CD4-positive, alpha-beta T cell treated with Interleukin-6 at 100 ng/mL for 8 hours (primary cell): ENCODE data around the gene ATRN.

Source experiments
- DNase-seq: peaks from one replicate; pipeline ENCODE4 v3.0.0-alpha.2; 2020; ENCODE audit warnings: mixed read lengths, low spot score

The ATRN gene

GRCh38 chr20:3628502-3629314, 157.9 kb downstream of the ATRN start:
- no peak for DNase-seq

GRCh38 chr20:3629893-3630292, 159.1 kb downstream of the ATRN start:
- DNase-seq, result no peak

DNA sequence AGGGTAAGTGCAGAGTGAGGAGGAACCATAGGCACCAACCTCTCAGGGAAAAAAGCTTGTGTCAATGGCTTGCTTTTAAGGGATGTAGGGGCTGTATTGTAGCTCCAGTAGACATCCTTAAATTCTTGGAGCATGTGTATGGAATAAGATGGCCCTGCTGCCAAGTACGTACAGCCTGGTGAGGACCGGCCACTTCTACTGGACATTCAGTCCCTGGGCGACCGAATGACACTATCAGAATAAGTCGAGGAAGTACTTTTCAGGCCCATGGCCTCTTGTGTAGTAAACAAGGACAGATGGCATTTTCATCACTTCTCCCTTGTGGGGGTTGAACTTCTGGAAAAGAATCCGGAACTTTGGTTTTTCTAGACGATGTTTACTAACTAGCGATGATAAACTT, 159.6 kb downstream of the ATRN start:
- DNase-seq, result no peak

DNA sequence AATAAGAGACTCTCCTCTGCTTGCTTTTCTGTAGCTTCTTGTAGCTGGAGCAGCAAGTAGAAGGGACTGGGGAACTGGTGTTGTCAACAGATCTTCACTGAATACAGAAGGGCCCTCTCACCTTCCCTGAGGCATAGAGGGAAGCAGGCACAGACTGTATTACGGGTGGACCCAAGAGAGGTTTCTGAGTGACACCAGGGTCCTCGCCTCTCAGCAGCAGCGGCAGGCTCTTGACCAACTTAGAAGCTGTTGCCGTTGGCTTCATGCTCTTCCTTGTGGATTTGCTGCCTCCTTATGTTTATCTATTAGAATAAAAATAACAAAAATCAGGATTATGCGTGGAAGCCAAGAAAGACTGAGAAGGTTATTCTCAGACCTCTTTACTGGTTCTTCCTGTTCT, 160.7 kb downstream of the ATRN start:
- no peak for DNase-seq

DNA sequence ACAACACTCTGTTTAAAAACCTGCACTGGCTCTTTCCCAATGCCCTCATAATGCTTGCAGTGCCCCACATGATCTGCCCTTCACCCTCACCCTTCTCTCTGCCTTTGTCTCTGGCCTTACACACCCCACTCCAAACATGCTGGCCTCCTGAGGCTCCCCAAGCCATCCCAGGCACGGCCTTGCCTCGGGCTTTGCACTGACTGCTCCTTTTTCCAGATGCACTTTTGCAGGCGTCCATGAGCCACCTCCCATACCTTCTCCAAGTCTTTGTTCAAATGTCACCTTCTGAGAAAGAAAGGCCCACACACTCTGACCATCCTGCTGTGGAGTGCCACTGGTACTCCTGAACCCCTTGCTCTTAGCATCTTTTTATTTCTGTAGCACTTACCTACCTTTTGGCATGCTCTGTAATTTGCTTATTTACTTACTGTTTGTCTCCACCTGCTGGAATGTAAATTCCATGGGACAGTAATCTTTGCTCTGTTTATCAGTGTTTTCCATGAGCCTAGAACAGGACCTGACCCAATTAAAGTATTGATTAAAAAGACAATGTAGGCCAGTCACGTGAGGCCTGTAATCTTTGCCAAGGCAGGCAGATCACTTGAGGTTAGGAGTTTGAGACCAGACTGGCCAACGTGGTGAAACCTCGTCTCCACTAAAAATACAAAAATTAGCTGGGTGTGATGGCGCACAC, 161.6 kb downstream of the ATRN start:
- no peak for DNase-seq

DNA sequence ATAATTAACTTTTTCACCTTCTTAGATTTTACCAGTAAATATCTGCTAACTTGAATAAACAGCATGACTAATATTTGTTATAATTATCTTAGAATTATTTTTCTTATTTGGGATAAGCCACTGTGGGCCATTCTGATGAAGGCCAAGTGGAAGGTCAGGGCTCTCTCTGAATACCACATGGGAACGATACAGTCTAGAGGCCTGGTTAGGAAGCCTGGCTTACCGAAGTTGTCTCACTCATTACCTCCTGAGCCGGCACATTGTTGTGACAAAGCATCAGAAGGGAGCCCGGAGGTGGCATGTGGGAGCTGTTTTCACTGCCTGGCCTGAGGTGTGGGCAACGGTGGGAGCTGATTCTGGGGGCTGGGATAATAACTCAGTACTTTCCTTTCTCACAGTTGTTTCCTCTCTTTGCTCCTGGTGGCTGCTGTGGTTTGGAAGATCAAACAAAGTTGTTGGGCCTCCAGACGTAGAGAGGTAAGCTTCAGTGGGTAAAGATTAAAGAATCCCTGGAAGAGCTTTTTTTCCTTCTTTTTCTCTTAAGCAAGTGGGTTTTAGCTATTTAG, 163.2 kb downstream of the ATRN start:
- no peak for DNase-seq

DNA sequence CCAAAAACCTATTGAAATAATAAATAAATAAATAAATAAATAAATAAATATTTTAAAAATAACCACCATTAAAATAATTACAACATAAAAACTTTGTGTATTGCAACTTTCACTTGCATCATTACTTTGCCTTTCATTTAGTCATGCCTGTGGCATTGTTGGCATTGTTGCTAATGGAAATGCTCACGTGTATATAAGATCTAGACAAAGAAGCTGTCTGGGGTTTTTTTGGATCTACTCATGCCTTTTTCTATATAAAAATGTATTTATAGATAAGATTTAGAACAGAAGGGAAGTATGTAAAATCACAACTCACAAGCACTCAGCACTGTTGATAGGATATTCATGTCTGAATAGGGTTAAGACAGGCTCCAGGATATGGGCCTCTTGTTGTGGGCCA, 164.5 kb downstream of the ATRN start:
- no peak for DNase-seq

DNA sequence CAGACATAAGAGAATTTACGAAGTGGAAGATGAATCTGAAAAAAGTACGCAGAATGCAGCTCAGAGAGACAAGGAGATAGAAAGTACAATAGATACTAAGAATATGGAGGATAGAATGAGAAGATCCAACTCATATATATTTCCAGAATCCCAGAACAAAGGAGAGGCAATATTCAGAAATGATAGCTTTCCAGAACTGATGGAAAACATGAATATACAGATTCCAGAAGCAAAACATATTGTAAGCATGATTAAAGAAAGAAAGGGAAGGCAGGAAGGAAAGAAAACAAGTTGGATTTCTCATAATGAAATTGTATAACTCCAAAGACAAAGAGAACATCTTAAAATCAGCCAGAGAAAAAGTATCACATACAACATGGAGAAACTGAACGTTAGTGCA, 169.4 kb downstream of the ATRN start:
- DNase-seq, result no peak

GRCh38 chr20:3645309-3646066, 174.7 kb downstream of the ATRN start:
- no peak for DNase-seq

- DNase-seq, result no peak
These were observed 175.2 kb downstream of the ATRN start for GRCh38 chr20:3646067-3646440.

DNA sequence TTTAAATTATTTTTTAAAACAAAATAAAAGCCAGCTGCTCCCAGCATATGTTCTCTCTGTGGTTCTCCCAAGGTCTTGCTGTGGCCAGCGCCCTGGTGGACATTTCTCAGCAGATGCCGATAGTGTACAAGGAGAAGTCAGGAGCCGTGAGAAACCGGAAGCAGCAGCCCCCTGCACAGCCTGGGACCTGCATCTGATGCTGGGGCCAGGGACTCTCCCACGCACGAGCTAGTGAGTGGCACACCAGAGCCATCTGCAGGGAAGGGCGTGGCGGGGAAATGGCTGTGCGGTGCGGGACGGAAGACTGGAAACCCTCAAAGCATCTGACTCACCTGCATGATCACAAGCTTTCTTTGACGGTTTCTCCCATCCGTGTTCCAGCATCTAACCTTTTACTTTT, 175.8 kb downstream of the ATRN start:
- DNase-seq, result no peak

GRCh38 chr20:3647473-3647872, 176.7 kb downstream of the ATRN start:
- DNase-seq, result no peak

- no peak for DNase-seq
These were observed 178.1 kb downstream of the ATRN start for GRCh38 chr20:3648951-3649350.

GRCh38 chr20:3651204-3651962, 180.6 kb downstream of the ATRN start:
- no peak for DNase-seq

- DNase-seq, result no peak
These were observed 181.4 kb downstream of the ATRN start for GRCh38 chr20:3652221-3652620.

GRCh38 chr20:3652676-3653596, 182.1 kb downstream of the ATRN start:
- DNase-seq, result no peak

DNA sequence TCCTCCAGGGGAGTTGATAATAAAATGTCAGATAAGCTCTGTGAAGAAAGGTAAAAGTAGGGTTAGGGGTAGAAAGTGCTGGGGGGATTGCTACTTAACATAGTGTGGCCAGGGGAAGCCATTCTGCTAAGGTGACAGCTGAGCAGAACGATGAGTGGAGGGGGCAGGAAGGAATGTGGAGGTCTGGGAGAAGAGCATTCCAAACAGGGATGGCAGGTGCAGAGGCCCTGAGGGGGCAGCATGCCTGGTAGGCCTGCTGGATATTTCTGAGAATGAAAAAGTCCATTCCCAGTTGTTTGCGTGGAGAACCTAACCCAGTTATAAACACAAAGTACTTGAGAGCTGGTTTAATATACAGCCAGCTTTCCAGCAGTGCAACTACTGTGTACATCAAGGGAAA, 183.1 kb downstream of the ATRN start:
- no peak for DNase-seq

DNA sequence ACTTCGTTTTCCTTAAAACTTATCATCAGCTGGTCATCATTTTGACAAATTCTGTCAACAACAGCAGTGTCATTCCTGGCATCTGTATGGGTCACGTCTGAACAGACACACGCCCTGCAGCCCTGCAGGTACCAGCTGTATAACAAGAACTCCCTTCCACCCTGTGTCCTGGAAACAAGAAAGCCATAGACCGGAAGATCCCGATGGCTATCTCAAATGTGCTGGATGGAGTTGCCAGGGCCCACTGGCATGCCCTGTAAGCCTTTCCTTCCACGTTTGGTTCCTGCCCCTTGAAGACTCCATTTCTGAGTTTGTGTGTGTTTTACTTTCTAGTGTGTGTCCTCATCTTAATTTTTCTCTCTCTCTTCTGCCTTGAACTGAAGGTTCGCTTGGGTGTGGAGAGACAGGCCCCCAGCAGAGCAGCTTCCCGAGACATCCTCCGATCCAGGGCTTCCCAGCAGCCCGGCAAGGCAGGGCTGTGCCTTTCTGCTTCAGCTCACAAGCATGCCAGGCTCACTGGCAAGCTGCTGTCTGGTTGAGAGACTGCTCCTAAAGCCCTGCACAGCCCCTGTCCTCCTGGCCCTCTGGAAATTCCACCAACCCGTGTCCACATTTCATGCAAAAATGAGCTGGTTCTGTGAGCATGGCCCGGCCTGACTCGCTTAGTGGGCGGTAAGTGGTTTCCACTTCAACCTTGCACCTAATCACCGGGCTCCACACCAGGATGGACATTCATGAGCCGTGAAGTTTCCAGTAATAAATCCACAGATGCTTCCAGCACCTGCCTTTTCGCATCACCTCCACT, 183.7 kb downstream of the ATRN start:
- no peak for DNase-seq

DNA sequence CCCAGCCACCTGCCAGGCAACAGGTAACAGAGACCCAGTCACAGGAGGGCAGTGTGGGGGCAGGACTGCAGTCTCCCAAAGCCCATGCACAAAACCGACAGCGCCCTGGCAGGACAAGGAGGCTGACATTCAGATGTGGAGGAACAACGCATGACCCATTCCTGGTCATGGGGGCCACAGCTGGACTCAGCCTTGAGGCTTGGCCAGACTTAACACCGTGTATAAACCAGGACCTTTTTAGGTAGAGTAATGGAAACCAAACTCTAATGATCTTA, 184.2 kb downstream of the ATRN start:
- no peak for DNase-seq

GRCh38 chr20:3658019-3658715, 187.3 kb downstream of the ATRN start:
- DNase-seq, result no peak
